ENCODE measurements around the gene CLIC4. TPM values are rescaled to one million over a fixed set of nuclear protein-coding genes. Genes with fewer than 3 reads are reported as not detected.

The CLIC4 gene
- total RNA-seq, 4 donors from 2014 or later = 145 to 344 (median 181) TPM

GRCh38 chr1:24830680-24831272, 85.5 kb downstream of the CLIC4 start:
- TF ChIP-seq CTCF (IDR thresholded peaks at IDR 0.05; ENCODE audit: low read depth) = no peak

GRCh38 chr1:24841593-24841992, 96.3 kb downstream of the CLIC4 start:
- no peak for TF ChIP-seq CTCF (IDR thresholded peaks at IDR 0.05; ENCODE audit: low read depth)

GRCh38 chr1:24846671-24847070, 101.4 kb downstream of the CLIC4 start:
- TF ChIP-seq CTCF (IDR thresholded peaks at IDR 0.05; ENCODE audit: low read depth) = no peak

GRCh38 chr1:24847995-24848881, 103.0 kb downstream of the CLIC4 start:
- no peak for TF ChIP-seq CTCF (IDR thresholded peaks at IDR 0.05; ENCODE audit: low read depth)

- no peak for TF ChIP-seq CTCF (IDR thresholded peaks at IDR 0.05; ENCODE audit: low read depth)
Measured at GRCh38 chr1:24849672-24850295, 104.5 kb downstream of the CLIC4 start.

GRCh38 chr1:24850328-24850920, 105.2 kb downstream of the CLIC4 start:
- no peak for TF ChIP-seq CTCF (IDR thresholded peaks at IDR 0.05; ENCODE audit: low read depth)

- TF ChIP-seq CTCF (IDR thresholded peaks at IDR 0.05; ENCODE audit: low read depth) = no peak
Measured at GRCh38 chr1:24853649-24854048, 108.4 kb downstream of the CLIC4 start.
